HG02938 (cell line): ENCODE data around the gene ABCC8.
"Not testable (repeated sequence)": the region's sequence is repeated elsewhere in the genome, so short reads cannot be mapped to it uniquely, and the experiment has no call there.

Experiments used
- ATAC-seq: cut with Tn5 transposase; IDR thresholded peaks from one replicate; pipeline ENCODE4 v1.9.1; 2021; ENCODE audit warnings: mild to moderate bottlenecking, moderate library complexity; ENCODE audit not compliant: unreplicated experiment

The ABCC8 gene

DNA sequence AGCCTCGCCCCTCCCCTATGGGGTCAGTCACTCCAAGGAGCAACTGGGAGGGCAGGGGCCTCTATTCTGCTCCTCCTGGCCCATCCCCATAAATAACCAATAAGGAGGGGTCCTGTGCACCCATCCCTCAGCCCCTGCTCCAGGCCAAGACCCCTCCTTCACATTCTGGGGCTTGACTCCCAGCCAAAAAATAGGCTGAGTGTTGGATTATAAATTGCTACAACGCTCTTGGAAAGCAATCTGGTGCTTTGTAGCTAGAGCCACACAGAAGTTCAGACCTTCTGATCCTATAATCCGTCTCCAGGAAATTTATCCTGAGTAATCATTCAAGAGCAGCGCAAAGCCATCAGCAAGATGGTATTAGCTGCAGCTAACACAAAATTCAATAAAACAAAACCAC, 42.5 kb downstream of the ABCC8 start:
- ATAC-seq, result no peak

DNA sequence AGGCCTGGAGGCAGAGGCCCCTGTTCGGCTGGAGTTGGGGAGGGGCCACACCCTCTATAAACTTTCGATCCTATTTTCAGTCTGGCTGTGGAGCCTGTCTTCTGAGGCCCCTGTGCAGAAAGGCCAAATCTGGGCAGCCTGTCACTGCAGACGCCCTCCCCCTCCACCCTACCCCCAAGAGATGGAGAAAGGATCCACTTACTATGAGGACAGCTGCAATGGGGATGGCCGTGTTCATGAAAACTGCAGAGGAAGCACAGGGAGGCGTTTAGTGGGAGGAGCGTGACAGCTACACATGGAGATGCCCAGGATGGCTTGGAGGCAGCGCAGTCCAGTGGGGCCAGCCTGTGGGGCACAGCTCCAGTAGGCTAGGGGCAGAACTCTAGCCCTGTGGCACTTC, 44.6 kb downstream of the ABCC8 start:
- ATAC-seq, result no peak

DNA sequence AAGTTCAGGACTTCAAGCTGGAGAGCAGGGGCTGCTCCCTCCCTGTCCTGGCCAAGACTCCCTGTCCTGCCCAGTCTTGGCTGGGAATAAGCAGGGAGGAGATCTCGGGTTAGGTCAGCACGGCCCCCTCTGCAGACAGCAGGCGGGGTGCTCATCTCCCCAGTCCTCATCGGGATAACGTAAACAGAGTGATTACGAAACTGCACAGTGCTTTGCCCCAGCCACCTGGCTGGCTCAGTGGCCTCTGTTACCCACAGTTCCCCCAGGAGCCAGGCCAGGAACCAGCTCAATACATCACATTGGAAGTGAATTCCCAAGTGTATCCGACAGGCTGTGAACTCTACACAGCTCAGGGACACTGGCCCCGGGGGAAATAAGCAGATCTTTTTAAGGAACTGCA, 45.5 kb downstream of the ABCC8 start:
- no peak for ATAC-seq

DNA sequence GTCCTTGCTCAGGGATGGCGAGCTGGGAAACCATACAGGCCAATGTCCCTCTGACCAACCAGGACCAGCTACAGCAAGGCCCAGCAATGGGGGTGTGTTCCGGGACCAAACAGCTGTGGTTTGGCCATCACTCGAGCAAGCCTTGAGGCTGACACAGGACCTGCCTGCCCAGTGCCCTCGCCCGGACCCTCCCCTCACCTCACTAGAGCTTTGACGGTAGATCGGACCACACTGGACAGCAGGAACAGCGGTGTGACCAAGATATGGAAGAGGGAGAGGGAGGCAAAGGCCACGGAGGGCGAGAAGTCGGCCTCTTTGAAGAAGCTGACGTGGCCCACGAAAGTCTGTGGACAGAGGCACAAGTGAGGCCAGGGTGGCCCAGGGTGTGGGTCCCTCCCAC, 46.0 kb downstream of the ABCC8 start:
- ATAC-seq, result no peak

DNA sequence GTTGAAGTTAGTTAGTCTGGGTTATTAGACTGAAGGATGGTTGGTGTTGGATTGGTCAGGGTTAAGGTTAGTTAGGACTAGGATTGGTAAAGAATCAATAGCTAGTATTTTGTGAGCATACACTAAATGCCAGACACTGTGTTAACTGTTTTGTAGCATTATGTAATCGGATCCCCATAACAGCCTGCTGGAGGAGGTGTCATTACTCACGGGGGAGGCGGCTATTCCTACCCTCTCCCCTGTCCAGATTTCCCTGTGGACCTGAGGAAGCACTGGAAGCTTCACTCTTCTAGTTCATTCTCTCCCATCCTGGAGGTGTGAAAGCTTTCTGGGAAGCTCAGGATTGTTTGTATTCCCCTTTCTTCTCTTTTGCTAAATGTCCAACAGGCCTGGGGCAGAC, 47.7 kb downstream of the ABCC8 start:
- ATAC-seq, result no peak

DNA sequence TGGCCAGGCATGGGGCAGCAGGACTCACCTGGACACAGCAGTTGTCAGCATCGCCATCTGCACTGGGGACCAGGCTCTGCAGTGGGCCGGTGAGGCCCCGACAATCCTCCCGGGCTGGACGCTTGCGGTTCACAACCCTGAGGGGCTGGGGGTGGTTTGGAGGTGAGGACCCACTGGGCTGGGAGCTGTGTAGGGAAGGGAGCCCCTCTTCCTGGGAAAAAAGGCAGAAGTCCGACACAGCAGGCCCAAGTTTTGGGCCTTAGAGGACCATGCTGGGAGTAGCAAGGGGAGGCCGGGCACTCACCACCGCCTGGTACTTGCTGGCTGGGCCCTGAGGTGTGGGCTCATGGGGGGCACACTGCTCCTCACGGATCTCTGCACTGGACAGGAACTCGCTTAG, 48.4 kb downstream of the ABCC8 start:
- no peak for ATAC-seq

DNA sequence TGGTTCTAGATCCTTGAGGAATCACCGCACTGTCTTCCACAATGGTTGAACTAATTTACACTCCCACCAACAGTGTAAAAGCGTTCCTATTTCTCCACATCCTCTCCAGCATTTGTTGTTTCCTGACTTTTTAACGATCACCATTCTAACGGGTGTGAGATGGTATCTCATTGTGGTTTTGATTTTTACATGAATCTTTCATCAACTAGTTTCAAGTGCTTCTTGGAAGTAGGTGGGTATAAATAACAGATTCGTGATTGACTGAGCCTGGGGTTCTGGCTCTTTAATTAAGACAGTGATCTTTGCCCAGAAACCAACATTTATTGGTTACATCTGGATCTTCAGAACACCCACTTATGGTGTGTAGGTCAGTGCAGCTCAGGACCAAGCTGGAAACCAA, 50.4 kb downstream of the ABCC8 start:
- not testable (repeated sequence) for ATAC-seq

DNA sequence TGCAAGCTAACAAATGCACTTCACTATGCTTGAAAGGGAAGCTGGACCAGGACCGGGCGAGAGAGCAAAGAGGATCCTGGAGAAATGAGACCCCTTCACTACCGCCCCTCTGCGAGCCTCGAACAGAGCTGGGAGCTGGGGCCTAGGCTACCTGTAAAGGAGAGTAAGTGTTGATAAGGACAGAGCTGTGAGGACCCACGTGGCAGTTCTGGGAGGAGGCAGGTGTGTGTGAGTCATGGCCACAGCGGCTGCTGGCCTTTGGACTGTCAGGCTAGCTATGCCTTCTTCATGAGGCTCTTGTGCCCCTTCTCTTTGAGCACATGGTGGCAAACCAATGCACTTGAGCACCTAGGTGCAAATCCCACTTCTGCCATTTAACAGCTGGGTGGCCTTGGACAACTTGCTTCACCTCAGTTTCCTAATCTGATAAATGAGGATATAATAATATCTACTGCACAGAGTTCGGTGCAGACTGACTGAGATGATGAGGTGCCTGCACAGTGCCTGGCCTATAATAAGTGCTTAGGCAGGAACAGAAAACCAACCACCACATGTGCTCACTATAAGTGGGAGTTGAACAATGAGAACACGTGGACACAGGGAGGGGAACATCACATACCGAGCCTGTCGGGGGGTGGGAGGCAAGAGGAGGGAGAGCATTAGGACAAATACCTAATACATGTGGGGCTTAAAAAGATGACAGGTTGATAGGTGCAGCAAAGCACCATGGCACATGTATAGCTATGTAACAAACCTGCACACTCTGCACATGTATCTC, 52.9 kb downstream of the ABCC8 start:
- no peak for ATAC-seq

DNA sequence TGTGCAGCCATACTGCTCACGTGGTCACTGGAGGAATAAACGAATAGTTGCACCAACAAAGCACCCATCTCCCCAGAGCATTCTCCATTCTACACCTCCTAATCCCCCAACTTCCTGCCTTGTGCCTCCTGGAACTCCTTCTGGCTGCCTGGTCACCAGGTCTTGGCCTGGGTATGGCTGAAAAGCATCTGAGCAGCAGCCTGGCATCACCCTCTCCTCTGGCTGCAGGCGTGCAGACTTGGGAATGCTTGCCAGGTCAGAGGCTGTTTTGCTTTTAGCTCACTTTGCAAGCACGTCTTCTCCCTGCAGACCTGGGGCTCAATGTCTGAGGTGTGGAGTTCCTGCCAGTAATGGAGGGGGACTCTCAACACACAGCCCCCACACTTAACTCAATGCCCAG, 54.9 kb downstream of the ABCC8 start:
- ATAC-seq, result no peak

DNA sequence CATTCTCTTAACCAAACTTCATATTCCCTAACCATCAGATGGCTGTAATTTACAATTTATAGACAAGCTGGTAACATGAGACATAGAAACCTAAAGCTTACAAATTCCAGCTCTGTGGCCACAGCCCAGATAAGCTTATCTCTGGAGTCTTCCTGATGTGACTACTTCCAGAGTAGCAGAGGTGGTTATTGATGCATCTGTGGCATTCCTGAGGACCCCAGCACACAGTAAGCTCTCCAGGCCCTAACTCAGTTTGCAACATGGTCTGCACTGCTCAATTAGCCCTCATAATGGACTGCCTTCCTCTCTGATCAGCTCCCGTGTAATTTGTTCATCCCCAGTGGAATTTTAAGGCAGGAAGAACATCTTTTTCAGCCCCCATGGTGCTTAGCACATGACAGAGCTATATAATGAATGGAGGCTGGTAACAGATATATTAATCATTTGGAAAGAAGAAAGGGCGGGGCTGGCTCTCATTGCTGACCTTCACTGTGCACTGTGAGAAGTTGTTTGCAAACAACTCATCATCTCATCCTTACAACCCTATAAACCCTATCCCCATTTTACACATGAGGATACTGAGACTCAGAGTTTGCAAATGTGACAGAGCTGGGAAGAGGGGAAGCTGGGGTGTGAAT, 58.1 kb downstream of the ABCC8 start:
- no peak for ATAC-seq

DNA sequence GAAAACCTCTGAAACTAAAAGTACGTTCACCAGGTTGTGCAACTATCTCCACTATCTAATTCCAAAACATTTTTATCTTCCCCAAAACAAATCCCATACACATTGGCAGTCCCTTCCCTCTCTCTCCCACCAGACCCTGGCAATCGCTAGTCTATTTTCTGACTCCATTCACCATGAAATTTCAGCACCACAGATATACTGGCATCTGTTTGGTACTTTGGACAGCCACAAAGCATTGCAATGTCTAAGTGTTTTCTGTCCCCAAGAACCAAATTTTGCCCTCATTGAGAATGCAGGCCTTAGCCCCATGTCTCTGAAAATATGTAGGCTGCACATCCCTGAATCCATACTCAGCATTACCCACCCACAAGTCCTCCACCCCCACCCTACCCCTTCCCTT, 60.2 kb downstream of the ABCC8 start:
- no peak for ATAC-seq

DNA sequence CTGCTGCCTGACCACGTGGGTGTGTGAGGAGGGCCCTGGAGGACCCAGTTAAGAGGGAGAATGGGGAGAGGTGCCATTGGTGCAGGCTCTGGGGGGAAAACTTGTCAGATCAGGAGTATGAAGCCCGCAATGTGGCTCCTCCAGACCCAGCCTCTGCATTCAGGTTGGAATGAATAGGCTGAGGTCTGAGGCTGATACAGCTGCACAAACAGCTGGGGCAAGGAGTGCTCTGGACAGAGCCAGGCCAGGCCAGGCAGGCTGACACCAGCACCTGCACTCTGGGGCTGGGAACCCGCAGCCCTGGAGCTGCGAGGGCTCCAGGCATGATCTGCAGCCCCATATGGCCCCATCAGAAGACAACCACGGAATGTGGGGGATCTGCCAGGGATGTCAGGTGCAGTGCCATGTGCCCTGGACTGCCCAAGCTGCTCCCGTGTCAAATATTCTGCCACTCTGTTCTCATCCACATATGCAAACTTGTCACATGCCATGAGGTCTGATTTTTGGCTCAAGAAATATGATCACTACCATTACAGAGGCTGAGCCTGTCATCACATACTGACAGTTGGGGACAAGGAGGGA, 61.0 kb downstream of the ABCC8 start:
- ATAC-seq, result no peak

DNA sequence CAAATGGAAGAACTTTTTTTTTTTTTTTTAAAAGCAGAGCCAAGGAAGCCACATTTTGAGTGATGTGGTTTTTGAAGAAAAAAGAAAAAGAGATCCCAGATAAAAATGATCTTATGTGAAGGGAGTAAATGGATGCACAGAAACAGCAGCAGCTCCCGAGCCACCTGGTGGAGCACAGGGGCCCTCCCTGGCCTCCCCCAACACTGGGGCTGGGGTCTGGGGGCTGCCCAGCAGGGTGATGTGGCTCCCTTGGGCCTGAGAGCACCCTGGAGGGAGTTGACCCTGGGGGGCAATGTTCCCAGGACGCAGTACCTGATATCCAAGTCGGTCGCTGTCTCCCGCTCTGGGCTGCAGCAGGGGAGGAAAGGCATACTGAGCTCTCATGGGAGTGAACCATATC, 61.7 kb downstream of the ABCC8 start:
- ATAC-seq, result no peak

DNA sequence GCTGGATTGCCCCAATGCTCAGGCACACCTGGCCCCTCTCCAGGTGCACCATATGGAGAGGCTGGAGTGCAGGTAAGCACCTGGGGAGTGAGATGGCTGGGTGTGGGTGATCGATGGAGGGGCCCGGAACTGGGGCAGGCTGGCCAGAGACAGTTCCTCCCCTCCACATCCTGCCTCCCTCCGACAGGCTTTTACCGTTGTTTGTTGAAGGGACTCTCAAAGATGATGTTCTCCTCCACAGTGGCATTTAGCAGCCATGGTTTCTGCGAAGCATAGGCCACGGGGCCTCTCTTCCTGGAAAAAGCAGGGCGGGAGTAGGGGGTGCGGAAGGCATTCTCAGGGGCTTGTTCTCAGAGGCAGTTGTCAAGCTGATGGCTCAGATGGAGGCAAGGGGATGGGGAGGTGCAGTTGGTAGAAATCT, 62.3 kb downstream of the ABCC8 start:
- no peak for ATAC-seq

DNA sequence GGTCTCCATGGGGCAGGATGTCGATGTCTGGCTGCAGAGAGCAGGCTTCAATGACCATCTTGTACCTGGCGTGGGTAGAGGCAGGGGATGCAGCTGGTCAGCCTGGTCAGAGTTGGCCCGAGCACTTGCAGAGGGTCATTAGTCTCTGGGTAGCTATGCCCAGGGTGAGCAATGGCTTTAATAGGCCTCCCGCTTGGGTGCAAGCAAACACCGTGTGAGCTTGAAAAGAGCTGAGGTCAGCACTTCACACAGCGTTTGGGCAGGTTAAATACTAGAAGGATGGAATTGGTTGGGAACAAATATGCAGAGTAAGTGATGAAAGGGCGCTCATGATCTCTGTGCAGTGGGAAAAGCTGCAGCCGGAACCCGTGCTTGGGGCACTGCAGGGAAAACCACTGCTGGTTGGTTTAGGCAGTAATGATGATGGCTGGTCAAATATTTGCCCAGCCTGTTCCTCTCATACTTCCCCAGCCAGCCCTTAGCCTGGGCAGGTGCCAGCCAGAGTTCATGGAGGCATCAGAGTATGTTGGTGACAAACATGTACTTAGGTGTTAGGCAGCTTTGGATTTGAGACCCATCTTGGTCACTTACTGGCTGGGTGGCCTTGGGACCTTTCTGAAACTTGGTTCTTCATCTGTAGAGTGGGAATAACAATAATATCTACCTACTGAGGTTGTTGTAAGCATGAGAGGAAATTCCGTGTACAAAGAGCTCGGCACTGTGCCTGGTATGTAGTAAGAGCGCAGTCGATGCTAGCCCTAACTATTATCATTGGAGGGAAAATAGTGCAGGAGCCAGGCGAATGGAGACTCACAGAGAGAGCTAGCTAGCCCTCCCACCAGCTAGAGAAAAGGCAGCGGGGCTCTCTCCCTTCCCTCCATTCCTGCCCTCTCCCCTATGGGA, 63.0 kb downstream of the ABCC8 start:
- ATAC-seq, result no peak

DNA sequence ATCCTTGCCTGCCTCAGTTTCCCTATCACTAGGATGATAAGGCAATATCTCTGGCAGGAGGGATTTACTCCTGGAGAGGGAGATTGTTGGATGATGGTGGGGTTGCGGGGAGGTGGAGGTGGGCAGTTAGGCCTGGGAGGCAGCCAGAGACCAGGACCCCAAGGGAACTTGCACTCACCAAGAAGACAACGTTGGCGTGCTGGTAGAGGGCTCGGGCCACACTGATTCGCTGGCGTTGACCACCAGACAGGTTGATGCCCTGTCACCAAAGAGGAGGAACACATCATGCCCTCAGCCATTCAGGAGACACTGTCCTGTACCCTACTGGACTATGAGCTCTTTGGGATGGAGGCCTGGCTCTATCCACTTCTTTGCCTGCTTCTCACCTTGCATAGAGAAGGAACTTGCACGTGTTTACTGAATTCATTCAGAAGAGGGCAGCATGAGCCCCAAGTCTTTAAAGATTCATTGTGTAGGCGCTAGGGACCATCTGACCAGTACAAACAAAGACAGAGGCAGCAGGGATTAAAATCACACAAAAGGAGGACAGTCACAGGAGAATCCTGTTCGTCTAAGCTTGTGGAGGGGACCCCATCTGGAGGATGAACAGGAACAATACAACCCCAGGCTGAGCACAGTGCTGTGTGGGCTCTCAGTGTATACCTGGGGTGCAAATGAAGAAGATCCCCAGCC, 64.0 kb downstream of the ABCC8 start:
- no peak for ATAC-seq

DNA sequence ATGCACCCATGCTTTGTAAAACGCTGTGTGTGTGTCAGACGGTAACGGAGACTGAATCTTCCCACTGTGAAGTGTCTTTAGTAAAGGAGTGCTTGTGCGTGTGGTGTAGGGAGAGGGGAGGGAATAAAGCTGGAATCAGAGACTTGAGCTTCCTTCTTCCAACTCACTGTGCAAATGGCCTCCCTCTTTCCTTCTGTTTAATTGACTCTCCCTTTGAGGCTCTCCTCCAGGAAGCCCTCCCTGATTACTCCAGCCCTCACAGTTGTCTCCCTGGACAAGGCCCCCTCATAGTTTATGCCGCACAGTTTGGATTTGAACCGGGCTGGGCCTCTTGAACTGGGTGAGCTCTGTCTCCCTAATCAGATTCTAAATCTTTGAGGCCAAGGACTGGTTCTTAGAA, 65.2 kb downstream of the ABCC8 start:
- ATAC-seq, result no peak

DNA sequence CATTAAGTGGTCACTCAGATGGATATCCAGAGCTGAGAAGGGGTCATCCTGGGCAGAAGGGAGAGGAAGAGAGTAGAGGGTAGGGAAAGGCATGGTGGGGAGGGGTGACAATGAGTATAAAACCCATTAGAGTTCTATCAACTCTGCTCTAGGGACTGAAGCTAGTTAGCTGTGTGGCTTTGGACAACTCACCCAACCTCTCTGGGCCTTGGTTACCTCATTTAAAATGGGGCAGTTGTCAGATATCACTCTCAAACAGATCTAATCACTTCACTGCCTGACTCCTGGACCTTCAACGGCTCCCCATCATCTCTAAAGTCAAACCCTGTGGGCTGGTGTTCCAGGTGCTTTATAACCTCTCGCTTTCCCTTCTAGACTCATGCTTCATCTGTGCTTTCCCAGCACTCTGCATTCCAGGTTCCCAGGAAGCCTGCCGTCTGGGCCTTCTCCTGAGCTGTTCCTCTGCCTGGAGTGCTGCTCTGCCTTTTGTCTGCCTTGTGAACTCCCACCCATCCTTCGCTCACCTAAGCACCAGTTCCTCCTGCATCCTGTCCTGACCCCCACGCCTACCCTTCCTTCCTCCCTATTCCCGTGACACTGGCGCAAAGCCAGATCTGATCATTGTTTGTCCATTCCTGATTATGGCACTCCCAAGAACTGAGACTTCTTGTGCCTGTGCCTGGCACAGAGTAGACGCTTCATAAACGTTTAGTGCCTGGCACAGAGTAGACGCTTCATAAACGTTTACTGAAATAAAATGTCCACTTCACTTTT, 65.9 kb downstream of the ABCC8 start:
- ATAC-seq, result no peak

DNA sequence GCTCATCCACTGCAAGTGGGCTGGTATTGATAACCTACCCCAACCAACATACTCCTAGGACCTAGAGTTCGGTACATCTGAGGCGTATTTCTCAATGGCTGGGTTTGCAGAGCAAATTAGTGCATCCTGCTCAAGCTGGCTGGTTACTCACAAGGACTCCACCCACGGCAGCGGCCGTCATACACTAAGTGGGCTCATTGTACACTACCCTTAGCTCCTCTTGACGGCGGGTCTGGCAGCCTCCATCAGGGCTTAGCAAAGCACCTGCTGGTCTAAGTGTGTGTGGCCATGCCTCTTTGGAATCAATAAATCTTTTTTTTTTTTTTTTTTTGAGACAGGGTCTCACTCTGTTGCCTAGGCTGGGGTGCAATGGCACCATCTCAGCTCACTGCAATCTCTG, 68.0 kb downstream of the ABCC8 start:
- ATAC-seq, result no peak

DNA sequence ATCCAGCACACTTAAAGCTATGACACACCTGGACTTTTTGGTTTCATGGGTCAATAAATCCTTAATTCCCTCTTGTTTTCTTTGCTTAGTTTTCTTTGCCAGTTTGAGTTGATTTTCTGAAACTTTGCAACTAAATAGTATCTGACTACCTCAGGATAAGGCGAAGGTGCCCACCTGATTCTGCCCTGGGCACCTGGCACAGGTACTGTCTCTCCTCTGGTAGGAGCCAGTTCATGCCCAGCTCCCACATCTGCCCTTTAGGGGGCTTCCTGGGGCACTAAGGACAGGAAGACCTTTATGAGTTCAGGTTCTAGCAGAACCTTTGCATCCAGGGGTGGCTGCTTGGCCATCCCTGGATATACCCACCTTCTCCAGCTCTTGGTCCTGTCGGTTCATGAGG, 68.6 kb downstream of the ABCC8 start:
- ATAC-seq, result no peak
